A549 (cell line): ENCODE results near the gene SLC8A1. TPM values are rescaled to one million over a fixed set of nuclear protein-coding genes. Genes with fewer than 3 reads are reported as not detected.

Experiments used
- ATAC-seq, 2 experiments: fragments of 200-7000 bp in 1 of 2; fragments of >200 bp in 1 of 2; cut with Nextera tagmentation in 1 of 2; cut with Tn5 transposase in 1 of 2; 3 replicates each; pipeline versions ENCODE4 v1.8.0 to v1.9.1; 2018 to 2020; ENCODE audit warnings: mild to moderate bottlenecking in 1 of 2, moderate library complexity in 1 of 2
- CTCF ChIA-PET: fragments of 300-600 bp; sonication (Branson Sonifier 250); formaldehyde crosslinking; extraction: SDS; loops from one replicate; lab custom pipeline; 2021; ENCODE audit warnings: antibody characterized with exemption, inconsistent platforms; lab: Yijun Ruan, JAX
- POLR2A ChIA-PET: fragments of 350-600 bp; formaldehyde crosslinking; extraction: SDS; loops from one replicate; lab custom pipeline; 2021; ENCODE audit warnings: antibody characterized with exemption, inconsistent platforms; lab: Yijun Ruan, JAX
- DNase-seq, 2 experiments: peaks; one replicate each; pipeline versions ENCODE4 v3.0.0 to v3.0.0-alpha.2; 2011 to 2016; ENCODE audit warnings: low read depth in 1 of 2, low spot score in 1 of 2
- FAIRE-seq: peaks from 2 replicates; lab custom pipeline; 2011; peaks lifted over from hg19 to GRCh38; lab: Jason Lieb, UNC
- H3K27ac ChIP-seq, 2 experiments: fragments of >200 bp; sonication (Bioruptor Twin); formaldehyde crosslinking; 3 replicates each; pipeline ENCODE4 v1.5.1; 2016 to 2017
- H3K4me1 ChIP-seq: fragments of >200 bp; sonication (Bioruptor Twin); formaldehyde crosslinking; 3 replicates; pipeline ENCODE4 v1.6.1; 2016
- H3K4me2 ChIP-seq: fragments of >200 bp; sonication (Bioruptor Twin); formaldehyde crosslinking; 3 replicates; pipeline ENCODE4 v1.6.1; 2016
- H3K4me3 ChIP-seq: fragments of >200 bp; sonication (Bioruptor Twin); formaldehyde crosslinking; 3 replicates; pipeline ENCODE4 v1.5.1; 2016
- H3K9me3 ChIP-seq: fragments of >200 bp; sonication (Bioruptor Twin); formaldehyde crosslinking; 3 replicates; pipeline ENCODE4 v1.6.1; 2016
- BCL3 ChIP-seq: fragments of >200 bp; sonication (Bioruptor Twin); formaldehyde crosslinking; IDR thresholded peaks from 3 replicates; pipeline ENCODE4 v1.6.1; 2016
- CBX8 ChIP-seq: fragments of 200-600 bp; sonication (generic); IDR thresholded peaks from 2 replicates; pipeline ENCODE4 v1.6.1; 2016
- CEBPB ChIP-seq, 2 experiments: fragments of >200 bp in 1 of 2; sonication (Bioruptor Twin) in 1 of 2; formaldehyde crosslinking in 1 of 2; IDR thresholded peaks; 2 replicates each; pipeline ENCODE4 v1.6.1; 2012 to 2016
- EHMT2 ChIP-seq: fragments of 200-600 bp; sonication (generic); IDR thresholded peaks from 2 replicates; pipeline ENCODE4 v1.6.1; 2016; ENCODE audit warnings: antibody characterized with exemption, low read depth, mild to moderate bottlenecking, moderate library complexity
- EP300 ChIP-seq, 2 experiments: fragments of >200 bp; sonication (Bioruptor Twin); formaldehyde crosslinking; IDR thresholded peaks; 2 replicates in 1 of 2; 3 replicates in 1 of 2; pipeline ENCODE4 v1.6.1; 2016 to 2017
- FOSL2 ChIP-seq, 2 experiments: fragments of 450-650 bp in 1 of 2; fragments of >200 bp in 1 of 2; sonication (Bioruptor Twin) in 1 of 2; formaldehyde crosslinking; IDR thresholded peaks; 2 replicates each; pipeline versions ENCODE4 v1.5.0 to v1.6.1; 2016 to 2020; ENCODE audit warnings: mild to moderate bottlenecking in 1 of 2, moderate library complexity in 1 of 2
- HES2 ChIP-seq: fragments of >200 bp; sonication (Bioruptor Twin); formaldehyde crosslinking; IDR thresholded peaks from 2 replicates; pipeline ENCODE4 v1.6.1; 2016
- HMGXB4 ChIP-seq: fragments of 250-450 bp; sonication (Bioruptor Pico); IDR thresholded peaks from 2 replicates; pipeline ENCODE4 v1.5.0; 2021; ENCODE audit warnings: mild to moderate bottlenecking, moderate library complexity, borderline replicate concordance
- JUNB ChIP-seq: fragments of >200 bp; sonication (Bioruptor Twin); formaldehyde crosslinking; IDR thresholded peaks from 2 replicates; pipeline ENCODE4 v1.6.1; 2016
- KDM1A ChIP-seq: fragments of 200-600 bp; sonication (generic); IDR thresholded peaks from 2 replicates; pipeline ENCODE4 v1.6.1; 2016; ENCODE audit warnings: low read depth, mild to moderate bottlenecking
- MAFK ChIP-seq: fragments of 450-650 bp; IDR thresholded peaks from 2 replicates; pipeline ENCODE4 v1.6.1; 2014; ENCODE audit not compliant: partially characterized antibody
- MYC ChIP-seq: IDR thresholded peaks from 2 replicates; pipeline ENCODE4 v1.6.1; 2012; ENCODE audit warnings: mild to moderate bottlenecking, inconsistent platforms, low read length, improper control_type of control experiment, borderline replicate concordance
- NFE2L2 ChIP-seq: fragments of 150-350 bp; conservative IDR thresholded peaks from 2 replicates; pipeline ENCODE4 v1.6.1; 2014; ENCODE audit warnings: low read length
- POLR2A ChIP-seq: IDR thresholded peaks from 2 replicates; pipeline ENCODE4 v1.6.1; 2012; ENCODE audit warnings: mild to moderate bottlenecking, low read length
- POLR2AphosphoS2 ChIP-seq: conservative IDR thresholded peaks from 2 replicates; pipeline ENCODE4 v1.6.1; 2012; ENCODE audit warnings: low read length, improper control_type of control experiment, inconsistent platforms
- RARB ChIP-seq: fragments of 250-450 bp; sonication (Bioruptor Pico); IDR thresholded peaks from 2 replicates; pipeline ENCODE4 v1.8.0; 2021; ENCODE audit warnings: mild to moderate bottlenecking, moderate library complexity
- SREBF2 ChIP-seq: fragments of 450-650 bp; IDR thresholded peaks from 2 replicates; pipeline ENCODE4 v1.6.1; 2014; ENCODE audit warnings: mild to moderate bottlenecking, moderate library complexity
- ZC3H11A ChIP-seq: fragments of 450-650 bp; IDR thresholded peaks from 2 replicates; pipeline ENCODE4 v1.6.1; 2014; ENCODE audit warnings: antibody characterized with exemption, mild to moderate bottlenecking
- WGBS: methylation state at CpG from one replicate; pipeline ENCODE4 v1.1.6; 2017; ENCODE audit errors: missing lambda C conversion rate; 5-methylcytosine and 5-hydroxymethylcytosine counted together
- polyA plus RNA-seq, 4 experiments: library from polyadenylated mRNA; depleted of rRNA in 3 of 4; stranded (reverse); fragments of >200 nt; fragmentation: RNase III in 1 of 4; extraction: RNeasy Plus Mini Kit Qiagen cat#74134 plus additional on column Dnase treatment in 1 of 4; gene quantifications; 2 replicates in 3 of 4; 3 replicates in 1 of 4; pipeline ENCODE4 v1.2.3, GENCODE V29; 2011 to 2017
- TF ChIP-seq, protein P1 (sequence below): IDR thresholded peaks from 2 replicates; pipeline ENCODE4 v1.6.1; 2012; ENCODE audit warnings: low read depth, borderline replicate concordance
- TF ChIP-seq, protein P2 (sequence below): fragments of 250-450 bp; sonication (Bioruptor Pico); IDR thresholded peaks from 2 replicates; pipeline ENCODE4 v1.5.0; 2020; ENCODE audit warnings: low read depth, mild to moderate bottlenecking, moderate library complexity
- TF ChIP-seq, protein P3 (sequence below): IDR thresholded peaks from 2 replicates; pipeline ENCODE4 v1.6.1; 2012

SLC8A1 gene
- polyA plus RNA-seq, 2 of the 4 experiments (the other 2 are of a cell fraction), result 0.28 to 0.92 TPM

DNA sequence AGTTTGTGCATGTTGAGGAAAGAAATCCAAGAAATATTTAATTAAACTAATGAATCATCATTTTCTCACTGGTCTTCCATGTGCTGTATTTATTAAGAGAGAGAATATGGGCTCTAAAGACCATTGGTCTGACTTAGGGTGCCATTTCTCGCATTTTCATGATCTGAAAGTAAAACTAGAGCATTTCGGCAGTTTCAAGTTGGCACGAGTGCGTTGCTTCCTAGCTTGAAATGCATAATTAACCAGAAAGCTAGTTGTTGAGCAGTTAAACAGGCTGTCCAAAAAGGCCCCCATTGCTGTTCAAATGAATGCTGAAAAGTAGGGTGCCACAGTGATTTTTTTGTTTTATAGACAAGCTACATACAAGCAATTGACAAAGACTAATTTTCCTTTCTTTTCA, 47.4 kb downstream of the SLC8A1 start:
- FAIRE-seq, result no peak
- H3K4me3 ChIP-seq, result no peak overlapping the region
- ATAC-seq, result no peak
- 82% methylated on average over 4 of the region's 4 CpGs for WGBS
- peaks cover 12% of the 10 kb centered on the region for H3K4me1 ChIP-seq
- CTCF ChIA-PET, result interaction anchor here (1.4 to 2.2 kb wide), 3 partner anchors 12 to 39 kb away, joined by 4 to 10 read pairs (median 7); no protein-coding TSS in a partner anchor
- no peak for DNase-seq
- no peaks in the 10 kb centered on the region for H3K9me3 ChIP-seq
- POLR2A ChIA-PET, result no interaction called here
- TF ChIP-seq RARB (CRISPR knock-in tag), result no peak
- TF ChIP-seq MAFK, result peak; percentile 46
- no peak overlapping the region for H3K27ac ChIP-seq
- no peak overlapping the region for H3K4me2 ChIP-seq

- no peak overlapping the region for H3K4me3 ChIP-seq
- DNase-seq (peak in 1 of 2 experiments; percentile 4), ATAC-seq (peak; percentile 13 to 56; a peak in 4 of 6 replicates), FAIRE-seq (no peak)
- POLR2A ChIA-PET, result no interaction called here
- no peak overlapping the region for H3K27ac ChIP-seq
- TF ChIP-seq, protein P1, sequence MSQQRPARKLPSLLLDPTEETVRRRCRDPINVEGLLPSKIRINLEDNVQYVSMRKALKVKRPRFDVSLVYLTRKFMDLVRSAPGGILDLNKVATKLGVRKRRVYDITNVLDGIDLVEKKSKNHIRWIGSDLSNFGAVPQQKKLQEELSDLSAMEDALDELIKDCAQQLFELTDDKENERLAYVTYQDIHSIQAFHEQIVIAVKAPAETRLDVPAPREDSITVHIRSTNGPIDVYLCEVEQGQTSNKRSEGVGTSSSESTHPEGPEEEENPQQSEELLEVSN, result no peak
- TF ChIP-seq EP300 (IDR thresholded peaks at IDR 0.05) (no peak), CEBPB (IDR thresholded peaks at IDR 0.05) (peak in 1 of 2 experiments; percentile 42; a peak in 1 of 4 replicates)
- H3K4me2 ChIP-seq, result 0 out of 3 replicates have a peak overlapping the region, but pooled peaks have one; percentile 3
- H3K9me3 ChIP-seq, result no peaks in the 10 kb centered on the region
- CTCF ChIA-PET, result interaction anchor here (1.1 to 2.2 kb wide), 4 partner anchors 13 to 41 kb away, joined by 3 to 10 read pairs (median 6); no protein-coding TSS in a partner anchor
- peaks cover 12% of the 10 kb centered on the region for H3K4me1 ChIP-seq
- 61% methylated on average over 4 of the region's 4 CpGs for WGBS
These were observed 48.6 kb downstream of the SLC8A1 start for GRCh38 chr2:40403233-40403836.

DNA sequence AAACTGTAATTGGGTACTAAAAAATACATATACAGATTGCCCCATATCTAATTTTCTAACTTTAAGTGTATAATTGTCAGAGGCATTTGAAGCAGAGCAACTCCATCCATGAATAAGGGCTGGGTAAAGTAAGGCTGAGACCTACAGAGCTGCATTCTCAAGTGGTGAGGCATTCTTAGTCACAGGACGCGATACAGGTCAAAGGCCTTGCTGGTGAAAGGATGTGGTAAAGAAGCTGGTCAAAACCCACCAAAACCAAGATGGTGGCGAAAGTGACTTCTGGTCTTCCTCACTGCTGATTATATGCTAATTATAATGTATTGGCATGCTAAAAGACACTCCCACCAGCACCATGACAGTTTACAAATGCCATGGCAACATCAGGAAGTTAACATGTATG, 50.0 kb downstream of the SLC8A1 start:
- peak overlapping the region; percentile 41 for H3K4me2 ChIP-seq
- peaks cover 12% of the 10 kb centered on the region for H3K4me1 ChIP-seq
- no peaks in the 10 kb centered on the region for H3K9me3 ChIP-seq
- 33% methylated on average over 3 of the region's 3 CpGs for WGBS
- peak overlapping the region in 1 of 2 experiments; percentile 19; a peak in 1 of 6 replicates for H3K27ac ChIP-seq
- ATAC-seq (peak in 1 of 2 experiments; percentile 84; a peak in 4 of 6 replicates), FAIRE-seq (peak; percentile 39), DNase-seq (peak in 1 of 2 experiments; percentile 64)
- no peak for TF ChIP-seq EP300 (IDR thresholded peaks at IDR 0.05)
- TF ChIP-seq FOSL2 (IDR thresholded peaks at IDR 0.05), result no peak
- TF ChIP-seq FOSL2 (CRISPR knock-in tag; IDR thresholded peaks at IDR 0.05), result peak; percentile 40; the same call in 1 of the 2 replicates
- 0 out of 2 replicates have a peak, but pooled peaks have one; percentile 31 for TF ChIP-seq JUNB
- TF ChIP-seq, protein P2, sequence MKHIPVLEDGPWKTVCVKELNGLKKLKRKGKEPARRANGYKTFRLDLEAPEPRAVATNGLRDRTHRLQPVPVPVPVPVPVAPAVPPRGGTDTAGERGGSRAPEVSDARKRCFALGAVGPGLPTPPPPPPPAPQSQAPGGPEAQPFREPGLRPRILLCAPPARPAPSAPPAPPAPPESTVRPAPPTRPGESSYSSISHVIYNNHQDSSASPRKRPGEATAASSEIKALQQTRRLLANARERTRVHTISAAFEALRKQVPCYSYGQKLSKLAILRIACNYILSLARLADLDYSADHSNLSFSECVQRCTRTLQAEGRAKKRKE, result 0 out of 2 replicates have a peak, but pooled peaks have one; percentile 28
- CTCF ChIA-PET, result no interaction called here
- H3K4me3 ChIP-seq, result no peak overlapping the region
- POLR2A ChIA-PET, result no interaction called here

- ATAC-seq, result no peak
- Histone ChIP-seq H3K27ac (peak overlapping the region in 1 of 2 experiments; percentile 12; a peak in 1 of 6 replicates), H3K4me2 (no peak overlapping the region), H3K9me3 (no peaks in the 10 kb centered on the region), H3K4me1 (peaks cover 12% of the 10 kb centered on the region), H3K4me3 (no peak overlapping the region)
- TF ChIP-seq CEBPB (IDR thresholded peaks at IDR 0.05) (no peak), POLR2A (no peak), NFE2L2 (no peak), MYC (no peak), RARB (CRISPR knock-in tag) (no peak), KDM1A (no peak), BCL3 (no peak), EP300 (IDR thresholded peaks at IDR 0.05) (no peak), EHMT2 (no peak), HMGXB4 (CRISPR knock-in tag) (no peak), ZC3H11A (no peak), POLR2AphosphoS2 (no peak), HES2 (no peak), SREBF2 (no peak), CBX8 (no peak), MAFK (no peak)
- TF ChIP-seq, protein P3, sequence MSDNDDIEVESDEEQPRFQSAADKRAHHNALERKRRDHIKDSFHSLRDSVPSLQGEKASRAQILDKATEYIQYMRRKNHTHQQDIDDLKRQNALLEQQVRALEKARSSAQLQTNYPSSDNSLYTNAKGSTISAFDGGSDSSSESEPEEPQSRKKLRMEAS, result no peak
- TF ChIP-seq, protein P2, result no peak
- CTCF ChIA-PET, result no interaction called here
- no peak for FAIRE-seq
- WGBS, result 33% methylated on average over 3 of the region's 3 CpGs
- DNase-seq, result no peak
- POLR2A ChIA-PET, result no interaction called here
These were observed 51.4 kb downstream of the SLC8A1 start for GRCh38 chr2:40400336-40400953.
